ENCODE measurements around the gene OGFOD3. TPM values are rescaled to one million over a fixed set of nuclear protein-coding genes. Genes with fewer than 3 reads are reported as not detected.
"Not testable (repeated sequence)": the region's sequence is repeated elsewhere in the genome, so short reads cannot be mapped to it uniquely, and the experiment has no call there.

Gene OGFOD3
- polyA plus RNA-seq, 1 donor, result 20.9 TPM

- Histone ChIP-seq H3K27ac (ENCODE audit: low read length) (no peak overlapping the region), H3K4me3 (ENCODE audit: low read length) (no peak overlapping the region), H3K36me3 (ENCODE audit: control insufficient read depth, insufficient read depth, low read length) (peaks cover 8% of the 10 kb centered on the region), H3K4me1 (ENCODE audit: control insufficient read depth, insufficient read depth, low read length) (peaks cover 11% of the 10 kb centered on the region), H3K27me3 (ENCODE audit: control insufficient read depth, insufficient read depth, low read length) (no peaks in the 10 kb centered on the region), H3K9me3 (ENCODE audit: control insufficient read depth, low read depth, low read length) (no peaks in the 10 kb centered on the region)
- WGBS (ENCODE audit: insufficient coverage, low lambda C conversion rate), result no CpG with 5 or more reads among the region's 9 CpGs
- no peak for DNase-seq
Observed at GRCh38 chr17:82415786-82416185, 2.6 kb downstream of the OGFOD3 start.

GRCh38 chr17:82415336-82415735 is 3.0 kb downstream of the OGFOD3 start:
- H3K36me3 ChIP-seq (ENCODE audit: control insufficient read depth, insufficient read depth, low read length), result peaks cover 6% of the 10 kb centered on the region
- no CpG with 5 or more reads among the region's 26 CpGs for WGBS (ENCODE audit: insufficient coverage, low lambda C conversion rate)
- H3K4me3 ChIP-seq (ENCODE audit: low read length), result no peak overlapping the region
- H3K4me1 ChIP-seq (ENCODE audit: control insufficient read depth, insufficient read depth, low read length), result peaks cover 11% of the 10 kb centered on the region
- DNase-seq, result no peak
- H3K27ac ChIP-seq (ENCODE audit: low read length), result no peak overlapping the region
- no peaks in the 10 kb centered on the region for H3K9me3 ChIP-seq (ENCODE audit: control insufficient read depth, low read depth, low read length)
- H3K27me3 ChIP-seq (ENCODE audit: control insufficient read depth, insufficient read depth, low read length), result no peaks in the 10 kb centered on the region

DNA sequence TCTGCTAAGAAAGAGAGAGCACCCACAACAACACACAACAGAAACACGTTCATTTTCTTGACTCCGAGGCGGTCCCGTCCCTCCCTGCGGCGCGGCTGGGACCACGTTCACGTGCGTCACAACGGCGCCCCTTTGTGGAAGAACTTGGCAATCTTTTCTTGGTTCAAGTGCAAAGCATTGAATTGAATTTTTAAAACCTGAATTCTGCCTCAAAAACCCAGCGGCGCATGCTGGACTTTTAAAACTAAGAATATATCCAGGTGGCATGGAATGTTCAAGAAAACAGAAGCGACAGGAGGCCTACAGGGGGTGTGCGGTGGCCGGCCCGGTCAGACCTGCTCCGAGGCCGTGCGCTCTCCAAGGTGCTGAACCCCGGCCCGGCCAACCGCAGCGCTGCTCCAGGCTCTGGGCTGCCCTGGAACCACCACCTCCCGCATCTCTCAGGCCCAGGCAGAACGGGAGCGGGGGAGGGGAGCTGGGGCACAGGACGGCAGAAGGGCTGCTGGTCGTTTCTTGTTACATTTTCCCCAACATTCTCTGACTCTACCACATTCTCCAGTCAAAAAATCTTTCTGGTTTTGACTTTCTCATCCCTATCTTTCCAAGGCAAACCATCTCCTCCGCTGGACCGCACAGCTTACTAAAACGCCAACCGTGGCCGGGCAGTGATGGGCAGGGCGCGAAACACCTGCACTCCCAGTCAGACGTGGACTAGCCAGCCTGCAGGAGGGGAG is 3.7 kb downstream of the OGFOD3 start:
- 82% methylated on average over 2 of the region's 38 CpGs for WGBS (ENCODE audit: insufficient coverage, low lambda C conversion rate)
- no peak overlapping the region for H3K4me3 ChIP-seq (ENCODE audit: low read length)
- H3K36me3 ChIP-seq (ENCODE audit: control insufficient read depth, insufficient read depth, low read length), result peaks cover 9% of the 10 kb centered on the region
- no peak overlapping the region for H3K27ac ChIP-seq (ENCODE audit: low read length)
- no peaks in the 10 kb centered on the region for H3K27me3 ChIP-seq (ENCODE audit: control insufficient read depth, insufficient read depth, low read length)
- H3K9me3 ChIP-seq (ENCODE audit: control insufficient read depth, low read depth, low read length), result no peaks in the 10 kb centered on the region
- peak; percentile 32 to 58 for DNase-seq
- H3K4me1 ChIP-seq (ENCODE audit: control insufficient read depth, insufficient read depth, low read length), result peaks cover 10% of the 10 kb centered on the region

- peaks cover 6% of the 10 kb centered on the region for H3K4me1 ChIP-seq (ENCODE audit: control insufficient read depth, insufficient read depth, low read length)
- H3K9me3 ChIP-seq (ENCODE audit: control insufficient read depth, low read depth, low read length), result no peaks in the 10 kb centered on the region
- H3K27me3 ChIP-seq (ENCODE audit: control insufficient read depth, insufficient read depth, low read length), result no peaks in the 10 kb centered on the region
- no peak overlapping the region for H3K4me3 ChIP-seq (ENCODE audit: low read length)
- H3K27ac ChIP-seq (ENCODE audit: low read length), result no peak overlapping the region
- 89% methylated on average over 5 of the region's 29 CpGs for WGBS (ENCODE audit: insufficient coverage, low lambda C conversion rate)
- peaks cover 9% of the 10 kb centered on the region for H3K36me3 ChIP-seq (ENCODE audit: control insufficient read depth, insufficient read depth, low read length)
- DNase-seq, result no peak
Observed at GRCh38 chr17:82412535-82413520, 5.6 kb downstream of the OGFOD3 start.

GRCh38 chr17:82412081-82412480 is 6.3 kb downstream of the OGFOD3 start:
- DNase-seq; H3K4me1 ChIP-seq (ENCODE audit: control insufficient read depth, insufficient read depth, low read length); H3K4me3 ChIP-seq (ENCODE audit: low read length); H3K9me3 ChIP-seq (ENCODE audit: control insufficient read depth, low read depth, low read length); H3K36me3 ChIP-seq (ENCODE audit: control insufficient read depth, insufficient read depth, low read length); H3K27ac ChIP-seq (ENCODE audit: low read length); H3K27me3 ChIP-seq (ENCODE audit: control insufficient read depth, insufficient read depth, low read length): not testable (repeated sequence)
- WGBS (ENCODE audit: insufficient coverage, low lambda C conversion rate), result no CpG with 5 or more reads among the region's 16 CpGs

GRCh38 chr17:82411396-82412053 is 6.9 kb downstream of the OGFOD3 start:
- no peak for DNase-seq
- Histone ChIP-seq H3K4me3 (ENCODE audit: low read length) (no peak overlapping the region), H3K27me3 (ENCODE audit: control insufficient read depth, insufficient read depth, low read length) (no peaks in the 10 kb centered on the region), H3K27ac (ENCODE audit: low read length) (no peak overlapping the region), H3K36me3 (ENCODE audit: control insufficient read depth, insufficient read depth, low read length) (peaks cover 9% of the 10 kb centered on the region), H3K9me3 (ENCODE audit: control insufficient read depth, low read depth, low read length) (no peaks in the 10 kb centered on the region), H3K4me1 (ENCODE audit: control insufficient read depth, insufficient read depth, low read length) (peaks cover 6% of the 10 kb centered on the region)
- WGBS (ENCODE audit: insufficient coverage, low lambda C conversion rate), result no CpG with 5 or more reads among the region's 24 CpGs

- Histone ChIP-seq H3K36me3 (ENCODE audit: control insufficient read depth, insufficient read depth, low read length) (peaks cover 14% of the 10 kb centered on the region), H3K9me3 (ENCODE audit: control insufficient read depth, low read depth, low read length) (no peaks in the 10 kb centered on the region)
- WGBS (ENCODE audit: insufficient coverage, low lambda C conversion rate), result no CpG with 5 or more reads among the region's 14 CpGs
Observed at GRCh38 chr17:82410014-82410716, 8.2 kb downstream of the OGFOD3 start.

DNA sequence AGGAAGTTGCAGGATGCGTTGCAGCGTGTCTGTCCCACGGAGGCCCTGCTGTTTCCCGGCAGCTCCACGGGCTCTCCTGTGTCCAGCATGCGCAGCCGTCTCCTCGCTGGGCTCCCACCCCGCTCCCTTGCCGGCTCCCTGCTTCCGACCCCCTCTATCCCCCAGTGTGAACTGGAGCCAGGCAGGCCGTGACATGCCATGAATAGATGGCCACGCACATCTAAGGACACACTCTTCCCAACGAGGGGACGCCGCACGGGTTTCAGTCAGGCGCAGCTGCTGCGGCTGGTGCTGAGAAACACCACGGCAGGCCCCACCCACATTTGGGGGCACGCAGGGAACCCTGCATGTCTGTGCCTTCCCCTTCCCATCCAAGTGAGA is 9.5 kb downstream of the OGFOD3 start:
- no peaks in the 10 kb centered on the region for H3K9me3 ChIP-seq (ENCODE audit: control insufficient read depth, low read depth, low read length)
- H3K4me3 ChIP-seq (ENCODE audit: low read length), result no peak overlapping the region
- no peaks in the 10 kb centered on the region for H3K27me3 ChIP-seq (ENCODE audit: control insufficient read depth, insufficient read depth, low read length)
- H3K27ac ChIP-seq (ENCODE audit: low read length), result no peak overlapping the region
- peaks cover 14% of the 10 kb centered on the region for H3K36me3 ChIP-seq (ENCODE audit: control insufficient read depth, insufficient read depth, low read length)
- no CpG with 5 or more reads among the region's 21 CpGs for WGBS (ENCODE audit: insufficient coverage, low lambda C conversion rate)
- DNase-seq, result no peak
- H3K4me1 ChIP-seq (ENCODE audit: control insufficient read depth, insufficient read depth, low read length), result no peaks in the 10 kb centered on the region

More at GRCh38 chr17:82410014-82410716, 8.2 kb downstream of the OGFOD3 start:
- DNase-seq, result no peak
- Histone ChIP-seq H3K27me3 (ENCODE audit: control insufficient read depth, insufficient read depth, low read length) (no peaks in the 10 kb centered on the region), H3K4me3 (ENCODE audit: low read length) (no peak overlapping the region), H3K4me1 (ENCODE audit: control insufficient read depth, insufficient read depth, low read length) (peaks cover 6% of the 10 kb centered on the region), H3K27ac (ENCODE audit: low read length) (no peak overlapping the region)

DNA sequence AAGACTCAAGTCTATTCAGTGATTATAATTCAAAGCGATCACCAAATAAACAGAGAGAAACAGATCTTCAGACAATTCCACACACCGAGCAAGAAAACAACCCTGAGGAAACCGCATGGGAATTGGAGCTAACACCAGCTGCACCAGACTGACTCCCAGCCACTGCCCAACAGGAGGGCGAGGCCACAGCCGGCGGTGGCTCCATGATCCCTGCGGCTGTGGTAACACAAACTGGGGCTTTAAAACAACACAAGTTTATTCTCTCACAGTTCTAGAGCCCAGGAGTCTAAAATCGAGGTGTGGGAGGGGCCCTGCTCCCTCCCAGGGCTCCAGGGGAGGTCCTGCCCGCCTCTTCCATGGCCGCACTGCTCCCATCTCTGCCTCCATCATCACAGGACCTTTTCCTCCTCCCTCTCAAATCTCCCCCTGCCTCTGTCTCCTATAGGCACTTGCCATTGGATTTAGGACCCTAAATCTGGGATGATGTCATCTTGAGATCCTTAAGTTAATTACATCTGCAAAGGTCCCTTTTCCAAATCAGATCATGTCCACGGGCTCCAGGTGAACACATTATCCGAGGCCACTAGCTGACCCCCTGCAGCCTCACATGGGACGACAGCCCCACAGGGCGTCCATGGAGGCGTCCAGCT is 10.0 kb downstream of the OGFOD3 start:
- no peak overlapping the region for H3K4me3 ChIP-seq (ENCODE audit: low read length)
- H3K36me3 ChIP-seq (ENCODE audit: control insufficient read depth, insufficient read depth, low read length), result peaks cover 19% of the 10 kb centered on the region
- no peaks in the 10 kb centered on the region for H3K9me3 ChIP-seq (ENCODE audit: control insufficient read depth, low read depth, low read length)
- H3K27ac ChIP-seq (ENCODE audit: low read length), result no peak overlapping the region
- no peak for DNase-seq
- H3K27me3 ChIP-seq (ENCODE audit: control insufficient read depth, insufficient read depth, low read length), result no peaks in the 10 kb centered on the region
- WGBS (ENCODE audit: insufficient coverage, low lambda C conversion rate), result 100% methylated on average over 1 of the region's 15 CpGs
- no peaks in the 10 kb centered on the region for H3K4me1 ChIP-seq (ENCODE audit: control insufficient read depth, insufficient read depth, low read length)
